Effector memory CD4-positive, alpha-beta T cell (primary cell): ENCODE results near the gene BSND.

Experiments used
- DNase-seq, 3 donors: peaks; one replicate each; pipeline ENCODE4 v3.0.0-alpha.2; 2020
- H3K27ac ChIP-seq: 2 replicates; pipeline ENCODE4 v1.7.0; 2013; ENCODE audit warnings: mild to moderate bottlenecking, low read length, moderate library complexity; ENCODE audit not compliant: insufficient read depth, poor library complexity, severe bottlenecking
- H3K27me3 ChIP-seq: replicated peaks from 2 replicates; pipeline ENCODE4 v1.7.0; 2013; ENCODE audit warnings: mild to moderate bottlenecking, low read length; ENCODE audit not compliant: insufficient read depth, control insufficient read depth, poor library complexity, severe bottlenecking
- H3K36me3 ChIP-seq: 2 replicates; pipeline ENCODE4 v1.7.0; 2013; ENCODE audit warnings: mild to moderate bottlenecking, low read length, moderate library complexity; ENCODE audit not compliant: control insufficient read depth, insufficient read depth
- H3K4me1 ChIP-seq: 2 replicates; pipeline ENCODE4 v1.7.0; 2013; ENCODE audit warnings: low read length, mild to moderate bottlenecking; ENCODE audit not compliant: control insufficient read depth, insufficient read depth, poor library complexity, severe bottlenecking
- H3K4me3 ChIP-seq: 2 replicates; pipeline ENCODE4 v1.7.0; 2013; ENCODE audit warnings: low read length, low read depth, mild to moderate bottlenecking; ENCODE audit not compliant: insufficient read depth, poor library complexity, severe bottlenecking
- H3K9me3 ChIP-seq: 2 replicates; pipeline ENCODE4 v1.7.0; 2013; ENCODE audit warnings: mild to moderate bottlenecking, low read length, moderate library complexity; ENCODE audit not compliant: control insufficient read depth

The BSND gene

GRCh38 chr1:54991939-54992338 is 6.8 kb upstream of the BSND start:
- H3K4me3 ChIP-seq: no peak overlapping the region
- no peaks in the 10 kb centered on the region for H3K9me3 ChIP-seq
- H3K4me1 ChIP-seq: peaks cover 10% of the 10 kb centered on the region
- H3K36me3 ChIP-seq: no peaks in the 10 kb centered on the region
- no peak for DNase-seq
- peaks cover 3% of the 10 kb centered on the region for H3K27me3 ChIP-seq
- no peak overlapping the region for H3K27ac ChIP-seq

- no peaks in the 10 kb centered on the region for H3K9me3 ChIP-seq
- DNase-seq: no peak
- H3K36me3 ChIP-seq: no peaks in the 10 kb centered on the region
- no peak overlapping the region for H3K27ac ChIP-seq
- H3K27me3 ChIP-seq: peaks cover 13% of the 10 kb centered on the region
- H3K4me1 ChIP-seq: peaks cover 12% of the 10 kb centered on the region
- no peak overlapping the region for H3K4me3 ChIP-seq
These were observed 5.6 kb upstream of the BSND start for GRCh38 chr1:54993140-54993539.

GRCh38 chr1:54994355-54994990 is 4.3 kb upstream of the BSND start:
- Histone ChIP-seq H3K27me3 (peaks cover 15% of the 10 kb centered on the region), H3K4me3 (no peak overlapping the region), H3K4me1 (peaks cover 12% of the 10 kb centered on the region), H3K9me3 (no peaks in the 10 kb centered on the region), H3K27ac (no peak overlapping the region), H3K36me3 (no peaks in the 10 kb centered on the region)
- no peak for DNase-seq

GRCh38 chr1:54995013-54995760 is 3.5 kb upstream of the BSND start:
- Histone ChIP-seq H3K4me3 (no peak overlapping the region), H3K27ac (no peak overlapping the region), H3K27me3 (peaks cover 15% of the 10 kb centered on the region), H3K4me1 (peaks cover 12% of the 10 kb centered on the region), H3K9me3 (no peaks in the 10 kb centered on the region), H3K36me3 (no peaks in the 10 kb centered on the region)
- no peak for DNase-seq

- Histone ChIP-seq H3K4me3 (no peak overlapping the region), H3K36me3 (no peaks in the 10 kb centered on the region), H3K4me1 (peaks cover 12% of the 10 kb centered on the region), H3K27ac (no peak overlapping the region), H3K9me3 (no peaks in the 10 kb centered on the region), H3K27me3 (peaks cover 15% of the 10 kb centered on the region)
- DNase-seq: peak; percentile 35 to 39 (median 38)
These were observed 2.9 kb upstream of the BSND start for GRCh38 chr1:54995835-54996234.

GRCh38 chr1:54996359-54996868 is 2.3 kb upstream of the BSND start:
- peak; percentile 62 to 73 (median 65) for DNase-seq
- Histone ChIP-seq H3K4me3 (peak overlapping the region; percentile 23), H3K27ac (no peak overlapping the region)

GRCh38 chr1:54996869-54997710 is 1.6 kb upstream of the BSND start:
- H3K4me1 ChIP-seq: peaks cover 12% of the 10 kb centered on the region
- no peak for DNase-seq
- no peaks in the 10 kb centered on the region for H3K36me3 ChIP-seq
- peak overlapping the region; percentile 23 for H3K4me3 ChIP-seq
- no peaks in the 10 kb centered on the region for H3K9me3 ChIP-seq
- peaks cover 15% of the 10 kb centered on the region for H3K27me3 ChIP-seq
- no peak overlapping the region for H3K27ac ChIP-seq

More at GRCh38 chr1:54996359-54996868, 2.3 kb upstream of the BSND start:
- peaks cover 12% of the 10 kb centered on the region for H3K4me1 ChIP-seq
- peaks cover 15% of the 10 kb centered on the region for H3K27me3 ChIP-seq
- no peaks in the 10 kb centered on the region for H3K9me3 ChIP-seq
- no peaks in the 10 kb centered on the region for H3K36me3 ChIP-seq

GRCh38 chr1:54997711-54997986 is 1.1 kb upstream of the BSND start:
- peaks cover 15% of the 10 kb centered on the region for H3K27me3 ChIP-seq
- no peak overlapping the region for H3K27ac ChIP-seq
- H3K4me3 ChIP-seq: no peak overlapping the region
- no peak for DNase-seq
- H3K36me3 ChIP-seq: no peaks in the 10 kb centered on the region
- peaks cover 12% of the 10 kb centered on the region for H3K4me1 ChIP-seq
- no peaks in the 10 kb centered on the region for H3K9me3 ChIP-seq

- Histone ChIP-seq H3K9me3 (no peaks in the 10 kb centered on the region), H3K27ac (no peak overlapping the region), H3K4me3 (no peak overlapping the region), H3K27me3 (peaks cover 15% of the 10 kb centered on the region), H3K4me1 (peaks cover 12% of the 10 kb centered on the region), H3K36me3 (no peaks in the 10 kb centered on the region)
- DNase-seq: no peak
These were observed 633 bp upstream of the BSND start for GRCh38 chr1:54998100-54998499.
